Neural progenitor cell (in vitro differentiated cells): Measurements from ENCODE around the gene ITPA. TPM values are rescaled to one million over a fixed set of nuclear protein-coding genes. Genes with fewer than 3 reads are reported as not detected.

ENCODE experiments used
- DNase-seq: peaks from one replicate; pipeline ENCODE4 v3.0.0-alpha.2; 2016; ENCODE audit warnings: low spot score
- H2AFZ ChIP-seq: fragments of 200-600 bp; sonication (generic); replicated peaks from 2 replicates; pipeline ENCODE4 v1.6.1; 2016; ENCODE audit warnings: antibody characterized with exemption
- H3F3A ChIP-seq: fragments of 200-600 bp; sonication (generic); 2 replicates; pipeline ENCODE4 v1.6.1; 2016; ENCODE audit warnings: antibody characterized with exemption, low read depth
- H3K27ac ChIP-seq: fragments of 200-600 bp; sonication (generic); 2 replicates; pipeline ENCODE4 v1.5.1; 2016; ENCODE audit warnings: mild to moderate bottlenecking
- H3K27me3 ChIP-seq: fragments of 200-600 bp; sonication (generic); 2 replicates; pipeline ENCODE4 v1.6.1; 2016; ENCODE audit warnings: mild to moderate bottlenecking, moderate library complexity
- H3K36me3 ChIP-seq: fragments of 200-600 bp; sonication (generic); 2 replicates; pipeline ENCODE4 v1.5.1; 2016
- H3K4me1 ChIP-seq: fragments of 200-600 bp; sonication (generic); 2 replicates; pipeline ENCODE4 v1.6.1; 2016; ENCODE audit warnings: mixed run types
- H3K4me2 ChIP-seq: fragments of 200-600 bp; sonication (generic); 2 replicates; pipeline ENCODE4 v1.6.1; 2016
- H3K4me3 ChIP-seq: fragments of 200-600 bp; sonication (generic); 2 replicates; pipeline ENCODE4 v1.5.1; 2016
- H3K79me2 ChIP-seq: fragments of 200-600 bp; sonication (generic); 2 replicates; pipeline ENCODE4 v1.6.1; 2016; ENCODE audit warnings: low read depth
- H3K9ac ChIP-seq: fragments of 200-600 bp; sonication (generic); 2 replicates; pipeline ENCODE4 v1.6.1; 2016
- H3K9me3 ChIP-seq: fragments of 200-600 bp; sonication (generic); 2 replicates; pipeline ENCODE4 v1.5.1; 2016; ENCODE audit warnings: low read depth
- H4K20me1 ChIP-seq: fragments of 200-600 bp; sonication (generic); 2 replicates; pipeline ENCODE4 v1.6.1; 2016; ENCODE audit warnings: low read depth
- H3K27ac Mint-ChIP-seq: 3 replicates; pipeline ENCODE4 v1.8.0; 2021; ENCODE audit warnings: mixed read lengths
- H3K27me3 Mint-ChIP-seq: 2 replicates; pipeline ENCODE4 v1.8.0; 2022; ENCODE audit warnings: low read depth, mild to moderate bottlenecking, inconsistent platforms, moderate library complexity, mixed read lengths; ENCODE audit not compliant: insufficient read depth
- H3K36me3 Mint-ChIP-seq: 3 replicates; pipeline ENCODE4 v1.8.0; 2021; ENCODE audit warnings: mixed read lengths
- H3K4me1 Mint-ChIP-seq: 3 replicates; pipeline ENCODE4 v1.8.0; 2021; ENCODE audit warnings: mixed read lengths
- H3K4me3 Mint-ChIP-seq: 3 replicates; pipeline ENCODE4 v1.8.0; 2021; ENCODE audit warnings: mild to moderate bottlenecking, moderate library complexity, mixed read lengths
- H3K9me3 Mint-ChIP-seq: 3 replicates; pipeline ENCODE4 v1.8.0; 2020; ENCODE audit warnings: mixed read lengths
- EZH2 ChIP-seq: fragments of 200-600 bp; sonication (generic); IDR thresholded peaks from 2 replicates; pipeline ENCODE4 v1.6.1; 2017; ENCODE audit warnings: antibody characterized with exemption, mild to moderate bottlenecking, moderate library complexity
- EZH2phosphoT487 ChIP-seq: fragments of 200-600 bp; sonication (generic); IDR thresholded peaks from 2 replicates; pipeline ENCODE4 v1.6.1; 2017; ENCODE audit warnings: antibody characterized with exemption
- total RNA-seq: library from RNA; depleted of rRNA; stranded (reverse); fragments of >200 nt; gene quantifications from 2 replicates; pipeline ENCODE4 v1.2.3, GENCODE V29; 2015; ENCODE audit warnings: low replicate concordance
- TF ChIP-seq, protein P1 (sequence below): fragments of 200-600 bp; sonication (generic); IDR thresholded peaks from 2 replicates; pipeline ENCODE4 v1.5.1; 2017; ENCODE audit warnings: antibody characterized with exemption, mild to moderate bottlenecking

Gene ITPA
- total RNA-seq, 1 donor from 2014 or later = 18.2 TPM

DNA sequence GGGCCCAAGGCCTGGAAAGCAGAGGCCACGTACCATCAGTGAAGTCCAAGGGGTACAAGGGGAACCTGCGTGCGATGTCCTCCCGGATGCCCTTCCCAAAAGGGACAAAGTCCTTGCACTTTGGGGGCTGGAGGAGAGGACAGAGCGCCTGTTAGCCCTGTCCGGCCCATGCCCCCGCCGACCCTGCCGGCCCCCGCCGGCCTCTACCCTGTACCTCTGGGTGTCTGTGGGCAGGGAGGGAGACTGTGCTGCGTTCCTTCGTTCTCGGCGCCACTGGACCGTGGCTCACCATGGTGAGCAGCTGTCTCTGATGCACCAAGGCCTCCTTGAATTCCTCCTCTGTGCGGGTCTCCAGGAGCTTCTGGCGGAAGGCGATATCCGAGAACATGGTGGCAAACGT lies 21.8 kb downstream of the ITPA start:
- Mint-ChIP-seq H3K36me3 (no peaks in the 10 kb centered on the region), H3K9me3 (no peaks in the 10 kb centered on the region), H3K27ac (no peak overlapping the region), H3K4me3 (no peak overlapping the region), H3K27me3 (peaks cover 14% of the 10 kb centered on the region), H3K4me1 (no peaks in the 10 kb centered on the region)
- Histone ChIP-seq H3K4me2 (no peak overlapping the region), H3K4me1 (no peaks in the 10 kb centered on the region), H3K9me3 (no peaks in the 10 kb centered on the region), H3K9ac (no peak overlapping the region), H3F3A (no peaks in the 10 kb centered on the region), H3K27me3 (peaks cover 7% of the 10 kb centered on the region), H4K20me1 (no peaks in the 10 kb centered on the region), H3K4me3 (no peak overlapping the region), H3K27ac (no peak overlapping the region), H3K36me3 (no peaks in the 10 kb centered on the region), H3K79me2 (no peaks in the 10 kb centered on the region), H2AFZ (no peak overlapping the region)
- no peak for DNase-seq
- TF ChIP-seq, protein P1, sequence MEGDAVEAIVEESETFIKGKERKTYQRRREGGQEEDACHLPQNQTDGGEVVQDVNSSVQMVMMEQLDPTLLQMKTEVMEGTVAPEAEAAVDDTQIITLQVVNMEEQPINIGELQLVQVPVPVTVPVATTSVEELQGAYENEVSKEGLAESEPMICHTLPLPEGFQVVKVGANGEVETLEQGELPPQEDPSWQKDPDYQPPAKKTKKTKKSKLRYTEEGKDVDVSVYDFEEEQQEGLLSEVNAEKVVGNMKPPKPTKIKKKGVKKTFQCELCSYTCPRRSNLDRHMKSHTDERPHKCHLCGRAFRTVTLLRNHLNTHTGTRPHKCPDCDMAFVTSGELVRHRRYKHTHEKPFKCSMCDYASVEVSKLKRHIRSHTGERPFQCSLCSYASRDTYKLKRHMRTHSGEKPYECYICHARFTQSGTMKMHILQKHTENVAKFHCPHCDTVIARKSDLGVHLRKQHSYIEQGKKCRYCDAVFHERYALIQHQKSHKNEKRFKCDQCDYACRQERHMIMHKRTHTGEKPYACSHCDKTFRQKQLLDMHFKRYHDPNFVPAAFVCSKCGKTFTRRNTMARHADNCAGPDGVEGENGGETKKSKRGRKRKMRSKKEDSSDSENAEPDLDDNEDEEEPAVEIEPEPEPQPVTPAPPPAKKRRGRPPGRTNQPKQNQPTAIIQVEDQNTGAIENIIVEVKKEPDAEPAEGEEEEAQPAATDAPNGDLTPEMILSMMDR = no peak
- TF ChIP-seq EZH2phosphoT487 (no peak), EZH2 (no peak)

DNA sequence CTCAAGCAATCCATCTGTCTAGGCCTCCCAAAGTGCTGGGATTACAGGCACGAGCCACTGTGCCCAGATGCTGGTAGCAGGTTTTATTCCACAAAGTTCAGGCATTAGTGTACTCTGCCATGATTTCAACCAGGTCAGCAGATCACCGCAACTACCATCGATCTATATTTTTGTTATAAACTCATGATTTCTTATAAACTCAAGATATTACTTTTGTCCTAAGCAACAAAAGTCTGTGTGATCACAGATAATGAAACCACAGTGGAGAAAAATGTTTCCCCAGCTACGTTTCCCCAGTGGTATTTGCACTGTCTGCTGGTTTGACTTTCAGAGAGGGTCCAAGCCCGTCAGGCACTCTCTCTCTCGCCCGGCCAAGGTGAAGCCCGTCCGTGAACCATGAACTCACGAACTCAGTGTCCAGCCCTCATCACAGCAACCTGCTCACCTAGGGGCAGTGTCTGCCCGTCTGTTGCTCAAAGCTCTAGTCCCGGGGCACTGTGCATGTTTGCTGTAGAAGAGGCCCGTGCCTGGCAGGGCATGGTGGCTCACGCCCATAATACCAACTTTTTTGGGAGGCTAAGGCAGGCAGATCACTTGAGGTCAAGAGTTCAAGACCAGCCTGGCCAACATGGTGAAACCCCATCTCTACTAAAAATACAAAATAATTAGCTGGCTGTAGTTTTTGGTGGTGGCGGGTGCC lies 22.7 kb downstream of the ITPA start:
- Mint-ChIP-seq H3K36me3 (no peaks in the 10 kb centered on the region), H3K27me3 (peaks cover 23% of the 10 kb centered on the region), H3K9me3 (peaks cover 2% of the 10 kb centered on the region), H3K4me1 (peaks cover 2% of the 10 kb centered on the region), H3K4me3 (no peak overlapping the region), H3K27ac (no peak overlapping the region)
- Histone ChIP-seq H3K27me3 (peaks cover 16% of the 10 kb centered on the region), H3K79me2 (no peaks in the 10 kb centered on the region), H3K4me3 (no peak overlapping the region), H3K27ac (no peak overlapping the region), H3F3A (peaks cover 3% of the 10 kb centered on the region), H3K4me1 (no peaks in the 10 kb centered on the region), H3K36me3 (no peaks in the 10 kb centered on the region), H4K20me1 (no peaks in the 10 kb centered on the region), H3K9me3 (no peaks in the 10 kb centered on the region), H3K9ac (no peak overlapping the region), H3K4me2 (no peak overlapping the region), H2AFZ (no peak overlapping the region)
- TF ChIP-seq, protein P1 = no peak
- no peak for TF ChIP-seq EZH2phosphoT487
- TF ChIP-seq EZH2 = no peak
- DNase-seq = no peak

GRCh38 chr20:3233131-3233990 lies 24.1 kb downstream of the ITPA start:
- H3K36me3 Mint-ChIP-seq = no peaks in the 10 kb centered on the region
- TF ChIP-seq EZH2phosphoT487 (no peak), EZH2 (no peak)
- no peak overlapping the region for H2AFZ ChIP-seq
- no peak overlapping the region for H3K27ac Mint-ChIP-seq
- no peak overlapping the region for H3K4me3 ChIP-seq
- peaks cover 4% of the 10 kb centered on the region for H3K9me3 Mint-ChIP-seq
- H3K27me3 ChIP-seq = peaks cover 29% of the 10 kb centered on the region
- no peaks in the 10 kb centered on the region for H4K20me1 ChIP-seq
- peaks cover 32% of the 10 kb centered on the region for H3K27me3 Mint-ChIP-seq
- no peak for DNase-seq
- H3K79me2 ChIP-seq = no peaks in the 10 kb centered on the region
- no peak overlapping the region for H3K27ac ChIP-seq
- H3K9ac ChIP-seq = no peak overlapping the region
- no peak overlapping the region for H3K4me2 ChIP-seq
- H3F3A ChIP-seq = peaks cover 9% of the 10 kb centered on the region
- no peaks in the 10 kb centered on the region for H3K9me3 ChIP-seq
- no peaks in the 10 kb centered on the region for H3K36me3 ChIP-seq
- H3K4me3 Mint-ChIP-seq = peak overlapping the region; percentile 33
- H3K4me1 ChIP-seq = no peaks in the 10 kb centered on the region
- H3K4me1 Mint-ChIP-seq = peaks cover 2% of the 10 kb centered on the region
